OCI-M2 (cell line): ENCODE results near the gene HPS1.

ENCODE experiments used
- DNase-seq: peaks from one replicate; lab custom pipeline; 2025; ENCODE audit not compliant: unreplicated experiment; lab: John Stamatoyannopoulos, UW

HPS1 gene

DNA sequence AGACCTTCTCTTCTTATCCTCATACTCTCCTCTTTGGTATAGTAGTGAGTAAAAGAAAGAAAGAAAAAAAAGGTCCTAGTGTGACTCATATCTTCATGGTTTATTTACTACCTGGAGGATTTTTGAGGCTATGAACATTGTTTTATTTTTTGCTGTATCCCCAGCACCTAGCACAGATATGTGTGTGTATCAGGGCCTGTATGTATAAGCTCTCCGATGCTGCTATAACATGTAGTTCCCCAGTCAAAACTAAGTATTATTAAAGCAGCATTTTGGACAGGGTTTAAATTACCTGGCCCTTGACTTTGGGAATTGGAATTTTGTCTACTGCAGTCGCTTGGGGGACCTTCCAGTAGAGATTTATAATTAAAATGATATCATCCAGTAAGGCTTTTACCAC lies 78.1 kb downstream of the HPS1 start:
- DNase-seq = no peak

DNA sequence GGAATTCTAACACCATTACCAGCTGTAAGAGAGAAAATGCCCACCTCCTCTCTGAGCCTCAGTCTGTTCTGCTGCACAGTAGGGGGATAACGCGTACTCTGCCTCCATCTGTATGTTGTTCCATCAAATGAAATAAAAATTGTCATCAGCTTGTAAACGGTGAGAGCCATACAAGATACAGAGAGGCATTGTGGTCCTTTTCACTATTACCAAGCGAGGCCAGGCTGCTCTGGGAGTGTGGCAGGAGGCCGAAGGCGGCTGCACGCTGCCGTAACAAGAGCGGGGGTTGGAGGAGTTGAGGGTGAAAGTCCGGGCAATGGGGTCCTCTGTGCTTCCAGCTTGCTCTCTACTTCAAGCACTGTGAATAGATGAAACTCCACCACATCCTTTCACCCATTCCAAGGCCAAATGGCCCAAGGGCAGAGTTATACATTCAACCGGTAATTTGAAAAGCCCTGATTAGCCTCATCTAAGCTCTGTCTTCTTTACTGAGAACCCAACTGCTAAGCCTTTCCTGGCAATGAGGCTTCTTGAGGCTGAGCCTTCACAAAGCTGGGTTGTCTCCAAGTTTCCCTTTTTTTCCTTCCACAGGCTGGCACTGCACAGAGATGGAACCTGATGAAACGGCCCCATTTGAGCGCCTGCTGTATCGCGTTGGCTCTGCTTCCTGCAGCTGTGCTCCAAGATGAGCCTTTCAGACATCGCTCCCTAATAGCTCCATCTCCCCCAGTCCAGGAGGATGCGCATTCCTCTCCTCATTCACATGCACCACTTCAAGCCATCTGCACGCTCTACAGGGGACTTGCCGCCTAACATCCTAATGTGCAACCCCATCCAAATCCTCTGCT lies 78.9 kb downstream of the HPS1 start:
- no peak for DNase-seq
